K562 (cell line): ENCODE results near the gene NKG7. TPM values are rescaled to one million over a fixed set of nuclear protein-coding genes. Genes with fewer than 3 reads are reported as not detected.

Source experiments
- ARID4B ChIP-seq: sonication (generic); formaldehyde crosslinking; IDR thresholded peaks from 2 replicates; pipeline ENCODE4 v1.8.0; 2022; ENCODE audit warnings: mild to moderate bottlenecking, missing genetic modification reagents
- E2F6 ChIP-seq, 2 experiments: IDR thresholded peaks; 2 replicates each; pipeline ENCODE4 v1.6.1; 2011; ENCODE audit warnings: borderline replicate concordance in 1 of 2, control low read depth in 1 of 2, low read depth in 1 of 2, low read length in 1 of 2, mild to moderate bottlenecking in 1 of 2, mixed read lengths in 1 of 2, moderate library complexity in 1 of 2; ENCODE audit not compliant: insufficient read depth in 1 of 2, insufficient read length in 1 of 2, poor library complexity in 1 of 2, severe bottlenecking in 1 of 2; ENCODE audit errors: extremely low read depth in 1 of 2
- ELF1 ChIP-seq: fragments of 200-800 bp; sonication (Bioruptor generic); IDR thresholded peaks from 2 replicates; pipeline ENCODE4 v1.6.1; 2016; ENCODE audit warnings: missing genetic modification characterization, missing compliant biosample characterization
- ESRRB ChIP-seq: fragments of 250-450 bp; sonication (Bioruptor Pico); IDR thresholded peaks from 2 replicates; pipeline ENCODE4 v1.5.0; 2020; ENCODE audit warnings: mild to moderate bottlenecking, moderate library complexity, borderline replicate concordance
- ETV5 ChIP-seq: sonication (generic); formaldehyde crosslinking; IDR thresholded peaks from 2 replicates; pipeline ENCODE4 v1.4.0; 2020; ENCODE audit warnings: low read depth, mild to moderate bottlenecking, missing genetic modification reagents
- FOXK1 ChIP-seq: sonication (generic); formaldehyde crosslinking; IDR thresholded peaks from 2 replicates; pipeline ENCODE4 v1.8.0; 2022; ENCODE audit warnings: missing genetic modification reagents, mild to moderate bottlenecking, borderline replicate concordance
- GTF2F1 ChIP-seq: IDR thresholded peaks from 2 replicates; pipeline ENCODE4 v1.6.1; 2011; ENCODE audit warnings: low read depth, low read length, improper control_type of control experiment
- HDGF ChIP-seq: fragments of 450-650 bp; IDR thresholded peaks from 2 replicates; pipeline ENCODE4 v1.6.1; 2016
- MNT ChIP-seq, 2 experiments: fragments of 450-650 bp; conservative IDR thresholded peaks; 2 replicates each; pipeline ENCODE4 v1.6.1; 2017; ENCODE audit warnings: mild to moderate bottlenecking in 2 of 2, moderate library complexity in 2 of 2
- NR2C2 ChIP-seq, 2 experiments: fragments of 200-800 bp in 1 of 2; sonication (Bioruptor generic) in 1 of 2; sonication (generic) in 1 of 2; formaldehyde crosslinking in 1 of 2; IDR thresholded peaks; 2 replicates each; pipeline versions ENCODE4 v1.6.1 to v1.8.0; 2016 to 2022; ENCODE audit warnings: mild to moderate bottlenecking in 1 of 2, missing compliant biosample characterization in 1 of 2, missing genetic modification characterization in 1 of 2, missing genetic modification reagents in 1 of 2
- RB1 ChIP-seq: fragments of 450-650 bp; IDR thresholded peaks from 2 replicates; pipeline ENCODE4 v1.6.1; 2017; ENCODE audit warnings: low read depth, mild to moderate bottlenecking
- USF2 ChIP-seq: sonication (generic); formaldehyde crosslinking; IDR thresholded peaks from 2 replicates; pipeline ENCODE4 v1.5.0; 2020; ENCODE audit warnings: missing genetic modification reagents
- ZNF408 ChIP-seq: fragments of 250-450 bp; sonication (Bioruptor Pico); IDR thresholded peaks from 2 replicates; pipeline ENCODE4 v1.4.0; 2020; ENCODE audit warnings: low read depth, mild to moderate bottlenecking, moderate library complexity
- ZSCAN32 ChIP-seq: fragments of 450-650 bp; formaldehyde crosslinking; IDR thresholded peaks from 2 replicates; pipeline ENCODE4 v1.4.0; 2020; ENCODE audit warnings: mild to moderate bottlenecking, moderate library complexity
- polyA plus RNA-seq, 8 experiments: library from polyadenylated mRNA; depleted of rRNA in 4 of 8; stranded (reverse) in 5 of 8; unstranded in 3 of 8; fragments of >200 nt; fragmentation: Nextera tagmentation in 2 of 8; fragmentation: Illumina TruSeq in 1 of 8; extraction: Ambion mirVana in 2 of 8; extraction: Trizol in 1 of 8; gene quantifications; 2 replicates each; pipeline versions ENCODE4 v1.2.1 to v1.2.3, GENCODE V29; 2011 to 2014; ENCODE audit warnings: inconsistent platforms in 1 of 8, missing spikeins in 1 of 8
- total RNA-seq, 7 experiments: library from RNA; depleted of rRNA in 6 of 7; stranded (reverse); fragments of >200 nt in 6 of 7; fragmentation: Illumina TruSeq in 2 of 7; extraction: Trizol in 2 of 7; gene quantifications; 2 replicates each; pipeline versions ENCODE4 v1.2.1 to v1.2.3, GENCODE V29; 2011 to 2021; ENCODE audit warnings: low replicate concordance in 1 of 7
- TF ChIP-seq, protein P1 (sequence below), 3 experiments: IDR thresholded peaks in 2 of 3; conservative IDR thresholded peaks in 1 of 3; 2 replicates each; pipeline ENCODE4 v1.5.1; 2011 to 2012; ENCODE audit warnings: low read length in 3 of 3, mild to moderate bottlenecking in 3 of 3, control low read depth in 2 of 3, improper control_type of control experiment in 1 of 3, inconsistent platforms in 1 of 3, low read depth in 1 of 3, mixed read lengths in 1 of 3, moderate library complexity in 1 of 3; ENCODE audit not compliant: insufficient read depth in 2 of 3

NKG7 gene
- total and polyA plus RNA-seq, 9 of the 15 experiments (the other 6 are each of a cell fraction or from before 2014, with no cell fraction given) = 0.30 to 0.70 (median 0.51) TPM; not detected in 2

- TF ChIP-seq NR2C2 (CRISPR knock-in tag; IDR thresholded peaks at IDR 0.05) (no peak), NR2C2 (tag; IDR thresholded peaks at IDR 0.05) (peak; percentile 73), ESRRB (no peak), MNT (conservative IDR thresholded peaks at IDR 0.05) (peak; percentile 78 to 89; a peak in 3 of 4 replicates), ELF1 (tag) (0 out of 2 replicates have a peak, but pooled peaks have one; percentile 42), E2F6 (IDR thresholded peaks at IDR 0.05; ENCODE audit: borderline replicate concordance in 1 of 2, extremely low read depth in 1 of 2, insufficient read depth in 1 of 2, insufficient read length in 1 of 2, low read depth in 1 of 2, low read length in 1 of 2, poor library complexity in 1 of 2, severe bottlenecking in 1 of 2) (peak in 1 of 2 experiments; percentile 48), HDGF (peak; percentile 87; the same call in 1 of the 2 replicates), ZSCAN32 (CRISPR knock-in tag) (no peak), ZNF408 (no peak), FOXK1 (CRISPR knock-in tag) (peak; percentile 73; the same call in 1 of the 2 replicates), ARID4B (CRISPR knock-in tag) (peak; percentile 76), RB1 (peak; percentile 68), USF2 (CRISPR knock-in tag) (no peak), GTF2F1 (peak; percentile 34; the same call in 1 of the 2 replicates), ETV5 (peak; percentile 88)
- TF ChIP-seq, protein P1, sequence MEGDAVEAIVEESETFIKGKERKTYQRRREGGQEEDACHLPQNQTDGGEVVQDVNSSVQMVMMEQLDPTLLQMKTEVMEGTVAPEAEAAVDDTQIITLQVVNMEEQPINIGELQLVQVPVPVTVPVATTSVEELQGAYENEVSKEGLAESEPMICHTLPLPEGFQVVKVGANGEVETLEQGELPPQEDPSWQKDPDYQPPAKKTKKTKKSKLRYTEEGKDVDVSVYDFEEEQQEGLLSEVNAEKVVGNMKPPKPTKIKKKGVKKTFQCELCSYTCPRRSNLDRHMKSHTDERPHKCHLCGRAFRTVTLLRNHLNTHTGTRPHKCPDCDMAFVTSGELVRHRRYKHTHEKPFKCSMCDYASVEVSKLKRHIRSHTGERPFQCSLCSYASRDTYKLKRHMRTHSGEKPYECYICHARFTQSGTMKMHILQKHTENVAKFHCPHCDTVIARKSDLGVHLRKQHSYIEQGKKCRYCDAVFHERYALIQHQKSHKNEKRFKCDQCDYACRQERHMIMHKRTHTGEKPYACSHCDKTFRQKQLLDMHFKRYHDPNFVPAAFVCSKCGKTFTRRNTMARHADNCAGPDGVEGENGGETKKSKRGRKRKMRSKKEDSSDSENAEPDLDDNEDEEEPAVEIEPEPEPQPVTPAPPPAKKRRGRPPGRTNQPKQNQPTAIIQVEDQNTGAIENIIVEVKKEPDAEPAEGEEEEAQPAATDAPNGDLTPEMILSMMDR (IDR thresholded peaks at IDR 0.05 in 2 of 3, conservative IDR thresholded peaks at IDR 0.05 in 1 of 3; ENCODE audit: insufficient read depth in 2 of 3, low read depth in 1 of 3, low read length in 3 of 3) = peak in 1 of 3 experiments; percentile 1; a peak in 1 of 6 replicates
Observed at GRCh38 chr19:51367565-51368365, 4.7 kb downstream of the NKG7 start (continued).
